ENCODE measurements around the gene UPK1A. TPM values are rescaled to one million over a fixed set of nuclear protein-coding genes. Genes with fewer than 3 reads are reported as not detected.

Gene UPK1A
- total and polyA plus RNA-seq, 9 of the 15 experiments (the other 6 are each of a cell fraction or from before 2014, with no cell fraction given) = 0.06 to 0.13 TPM; not detected in 7

GRCh38 chr19:35648017-35648961 is 18.0 kb upstream of the UPK1A start, which contains the start of gene COX6B1 (continued):
- TF ChIP-seq ARID3B (CRISPR knock-in tag; IDR thresholded peaks at IDR 0.05; ENCODE audit: borderline replicate concordance) = no peak
- 0 out of 2 replicates have a peak, but pooled peaks have one; percentile 76 for TF ChIP-seq GTF2E2 (tag; IDR thresholded peaks at IDR 0.05)
- TF ChIP-seq HBP1 (CRISPR knock-in tag; IDR thresholded peaks at IDR 0.05) = peak; percentile 35; the same call in 1 of the 2 replicates
- no peak for TF ChIP-seq FIP1L1 (IDR thresholded peaks at IDR 0.05; ENCODE audit: low read depth, low read length, poor library complexity, severe bottlenecking)
- peak; percentile 78 for TF ChIP-seq PHF20 (IDR thresholded peaks at IDR 0.05; ENCODE audit: partially characterized antibody)
- peak; percentile 12; the same call in 1 of the 2 replicates for TF ChIP-seq RFX5 (IDR thresholded peaks at IDR 0.05; ENCODE audit: low read depth, low read length)
- TF ChIP-seq REST (IDR thresholded peaks at IDR 0.05; ENCODE audit: borderline replicate concordance) = no peak
- peak; percentile 30; the same call in 1 of the 2 replicates for TF ChIP-seq REST (CRISPR knock-in tag; IDR thresholded peaks at IDR 0.05; ENCODE audit: low read depth)
- peak; percentile 49; the same call in 1 of the 2 replicates for TF ChIP-seq BCOR (IDR thresholded peaks at IDR 0.05)
- TF ChIP-seq ETS1 (conservative IDR thresholded peaks at IDR 0.05; ENCODE audit: control insufficient read depth, low read depth, low read length) = no peak; the same call in 1 of the 2 replicates
- TF ChIP-seq ETV5 (CRISPR knock-in tag; IDR thresholded peaks at IDR 0.05; ENCODE audit: low read depth) = peak; percentile 19; the same call in 1 of the 2 replicates

All from K562 (cell line).